ENCODE measurements around the gene TMEM74B. TPM values are rescaled to one million over a fixed set of nuclear protein-coding genes. Genes with fewer than 3 reads are reported as not detected.
"Not testable (repeated sequence)": the region's sequence is repeated elsewhere in the genome, so short reads cannot be mapped to it uniquely, and the experiment has no call there.

The TMEM74B gene
- total RNA-seq, 1 experiment from 2014 or later = 4.9 TPM

GRCh38 chr20:1150218-1150617, 34.6 kb downstream of the TMEM74B start:
- no peaks in the 10 kb centered on the region for H3K27me3 ChIP-seq (ENCODE audit: insufficient read depth, low read length)
- H3K27ac ChIP-seq (ENCODE audit: insufficient read length, low read depth, low read length) = no peak overlapping the region
- H3K36me3 Mint-ChIP-seq (ENCODE audit: insufficient read depth in 1 of 3, low read depth in 3 of 3) = peaks cover 8 to 37% (median 18%) of the 10 kb centered on the region in 3 experiments; a peak in 6 of 7 replicates
- H3K56ac ChIP-seq (ENCODE audit: insufficient read length, low read depth, low read length) = no peak overlapping the region
- no peak for DNase-seq
- TF ChIP-seq CTCF (conservative IDR thresholded peaks at IDR 0.05) = no peak
- no peaks in the 10 kb centered on the region for H4K20me1 ChIP-seq (ENCODE audit: control insufficient read depth, insufficient read depth, insufficient read length)
- H2BK120ac ChIP-seq (ENCODE audit: low read depth, low read length, poor library complexity, severe bottlenecking) = no peak overlapping the region
- H3K79me2 ChIP-seq (ENCODE audit: insufficient read depth, low read length) = no peaks in the 10 kb centered on the region
- H2AFZ ChIP-seq (ENCODE audit: low read length) = no peak overlapping the region
- no peak overlapping the region for H3T11ph ChIP-seq (ENCODE audit: low read length)
- H3K4me2 ChIP-seq (ENCODE audit: insufficient read depth, insufficient read length, low read length) = no peak overlapping the region
- H3K9ac ChIP-seq (ENCODE audit: extremely low read depth, insufficient read length, low read length) = no peak overlapping the region
- no peaks in the 10 kb centered on the region for H3K23me2 ChIP-seq (ENCODE audit: insufficient read length, low read depth, low read length, poor library complexity, severe bottlenecking)
- no peaks in the 10 kb centered on the region for H3K9me3 ChIP-seq (ENCODE audit: control insufficient read depth, low read depth, low read length)
- no peak overlapping the region for H3K4me3 Mint-ChIP-seq
- H4K91ac ChIP-seq (ENCODE audit: insufficient read length, low read depth, low read length) = no peak overlapping the region
- H3K27ac Mint-ChIP-seq = no peak overlapping the region
- H3K23ac ChIP-seq (ENCODE audit: insufficient read length, low read depth, low read length) = no peak overlapping the region
- no CpG with 5 or more reads among the region's 4 CpGs for WGBS (ENCODE audit: extremely low coverage, insufficient read length, low lambda C conversion rate)
- no peaks in the 10 kb centered on the region; the same call in 1 of the 2 replicates for H3K27me3 Mint-ChIP-seq (ENCODE audit: low read depth)
- no peak overlapping the region for H3K4ac ChIP-seq (ENCODE audit: low read depth, low read length)
- H2BK15ac ChIP-seq (ENCODE audit: low read depth, low read length) = no peak overlapping the region
- no peaks in the 10 kb centered on the region for H3K4me1 ChIP-seq (ENCODE audit: insufficient read depth, low read length)
- H2BK5ac ChIP-seq (ENCODE audit: insufficient read length, low read length) = no peak overlapping the region
- no peak overlapping the region for H2AK5ac ChIP-seq (ENCODE audit: insufficient read length, low read length)
- H3K79me1 ChIP-seq (ENCODE audit: insufficient read depth, low read depth, low read length, poor library complexity, severe bottlenecking) = no peaks in the 10 kb centered on the region
- H2BK12ac ChIP-seq (ENCODE audit: insufficient read length, low read depth, low read length) = no peak overlapping the region
- no peak overlapping the region for H2BK20ac ChIP-seq (ENCODE audit: low read depth, low read length, poor library complexity, severe bottlenecking)
- no peak overlapping the region for H3K18ac ChIP-seq (ENCODE audit: insufficient read length, low read depth, low read length)
- H4K5ac ChIP-seq (ENCODE audit: insufficient read length, low read depth, low read length) = no peak overlapping the region
- H3K14ac ChIP-seq (ENCODE audit: insufficient read depth, low read length) = no peak overlapping the region
- H3K9me3 Mint-ChIP-seq = no peaks in the 10 kb centered on the region
- no peak overlapping the region for H4K8ac ChIP-seq (replicated peaks; ENCODE audit: insufficient read length, low read depth, low read length)
- no peaks in the 10 kb centered on the region for H3K4me1 Mint-ChIP-seq

- not testable (repeated sequence) for H2BK120ac ChIP-seq (ENCODE audit: low read depth, low read length, poor library complexity, severe bottlenecking); H3K27ac ChIP-seq (ENCODE audit: insufficient read length, low read depth, low read length); H2BK12ac ChIP-seq (ENCODE audit: insufficient read length, low read depth, low read length); H3K9me3 Mint-ChIP-seq; H3K4me3 Mint-ChIP-seq; H2BK5ac ChIP-seq (ENCODE audit: insufficient read length, low read length); H4K91ac ChIP-seq (ENCODE audit: insufficient read length, low read depth, low read length); DNase-seq; H3T11ph ChIP-seq (ENCODE audit: low read length); H3K79me2 ChIP-seq (ENCODE audit: insufficient read depth, low read length); H3K9ac ChIP-seq (ENCODE audit: extremely low read depth, insufficient read length, low read length); H4K5ac ChIP-seq (ENCODE audit: insufficient read length, low read depth, low read length); H3K9me3 ChIP-seq (ENCODE audit: control insufficient read depth, low read depth, low read length); H3K18ac ChIP-seq (ENCODE audit: insufficient read length, low read depth, low read length); H4K20me1 ChIP-seq (ENCODE audit: control insufficient read depth, insufficient read depth, insufficient read length); H3K14ac ChIP-seq (ENCODE audit: insufficient read depth, low read length); H3K4ac ChIP-seq (ENCODE audit: low read depth, low read length); H3K27me3 Mint-ChIP-seq (ENCODE audit: low read depth); H3K4me2 ChIP-seq (ENCODE audit: insufficient read depth, insufficient read length, low read length); H3K27ac Mint-ChIP-seq; H3K27me3 ChIP-seq (ENCODE audit: insufficient read depth, low read length); H2AK5ac ChIP-seq (ENCODE audit: insufficient read length, low read length); H2BK20ac ChIP-seq (ENCODE audit: low read depth, low read length, poor library complexity, severe bottlenecking); H3K23me2 ChIP-seq (ENCODE audit: insufficient read length, low read depth, low read length, poor library complexity, severe bottlenecking); H3K4me1 Mint-ChIP-seq; H4K8ac ChIP-seq (replicated peaks; ENCODE audit: insufficient read length, low read depth, low read length); H3K56ac ChIP-seq (ENCODE audit: insufficient read length, low read depth, low read length); H3K79me1 ChIP-seq (ENCODE audit: insufficient read depth, low read depth, low read length, poor library complexity, severe bottlenecking); H2AFZ ChIP-seq (ENCODE audit: low read length); H2BK15ac ChIP-seq (ENCODE audit: low read depth, low read length); H3K23ac ChIP-seq (ENCODE audit: insufficient read length, low read depth, low read length); H3K4me1 ChIP-seq (ENCODE audit: insufficient read depth, low read length)
- no CpG with 5 or more reads among the region's 2 CpGs for WGBS (ENCODE audit: extremely low coverage, insufficient read length, low lambda C conversion rate)
- peaks cover 7 to 33% (median 14%) of the 10 kb centered on the region in 3 experiments; a peak in 6 of 7 replicates for H3K36me3 Mint-ChIP-seq (ENCODE audit: insufficient read depth in 1 of 3, low read depth in 3 of 3)
Observed at GRCh38 chr20:1149812-1150211, 35.0 kb downstream of the TMEM74B start.

Data from H9 (cell line).